Stimulated activated CD8-positive, alpha-beta memory T cell treated with anti-CD3 and anti-CD28 coated beads, Interleukin-15, amount 100 ng/mL, for 24 hours (primary cell): Measurements from ENCODE around the gene STARD4.

ENCODE experiments used
- DNase-seq: peaks from one replicate; pipeline ENCODE4 v3.0.0-alpha.2; 2020; ENCODE audit warnings: low read depth

STARD4 gene, protein sequence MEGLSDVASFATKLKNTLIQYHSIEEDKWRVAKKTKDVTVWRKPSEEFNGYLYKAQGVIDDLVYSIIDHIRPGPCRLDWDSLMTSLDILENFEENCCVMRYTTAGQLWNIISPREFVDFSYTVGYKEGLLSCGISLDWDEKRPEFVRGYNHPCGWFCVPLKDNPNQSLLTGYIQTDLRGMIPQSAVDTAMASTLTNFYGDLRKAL

DNA sequence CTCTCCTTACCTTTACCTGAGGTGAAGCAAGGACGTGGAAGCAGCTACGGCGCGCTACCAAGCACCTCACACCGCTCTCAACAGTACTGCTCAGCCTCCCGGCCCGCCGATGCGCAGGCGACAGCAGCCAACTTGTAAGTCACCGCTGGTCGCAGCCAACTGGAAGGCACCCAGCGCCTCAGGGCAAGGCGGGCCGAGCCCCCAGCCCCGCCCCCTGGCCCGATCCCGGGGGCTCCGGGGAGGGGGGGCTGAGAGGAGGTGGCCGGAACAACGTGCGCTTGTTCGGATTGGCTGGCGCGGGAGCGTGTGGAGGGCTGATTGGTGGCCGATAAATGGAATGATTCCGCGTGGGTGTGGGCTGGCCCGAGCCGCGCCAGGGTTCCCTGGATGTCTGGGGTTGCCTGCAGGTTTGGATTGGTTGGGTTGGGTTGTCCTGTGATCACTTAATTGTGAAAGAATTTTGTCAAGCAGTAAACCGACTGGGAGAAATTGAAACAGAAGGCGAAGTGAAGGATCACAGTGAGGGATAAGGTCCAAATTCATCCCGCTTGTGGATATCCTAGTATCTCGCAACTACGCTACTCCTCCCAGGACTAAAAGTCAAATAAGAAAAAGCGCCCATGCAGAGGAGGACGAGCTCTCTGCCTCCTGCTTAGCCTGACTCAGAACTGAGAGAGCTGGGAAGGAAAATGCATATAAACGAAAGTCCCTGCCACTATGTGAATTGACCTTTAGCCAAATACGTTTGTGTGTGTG is at the start of gene STARD4:
STARD4 (minus strand) TSS at position 161 of the 756 bp plus-strand sequence. CDS start 5,102 bp downstream, outside the sequence.
- peak; percentile 79 for DNase-seq

GRCh38 chr5:111559680-111560079 is 47.3 kb upstream of the STARD4 start:
- DNase-seq = no peak

DNA sequence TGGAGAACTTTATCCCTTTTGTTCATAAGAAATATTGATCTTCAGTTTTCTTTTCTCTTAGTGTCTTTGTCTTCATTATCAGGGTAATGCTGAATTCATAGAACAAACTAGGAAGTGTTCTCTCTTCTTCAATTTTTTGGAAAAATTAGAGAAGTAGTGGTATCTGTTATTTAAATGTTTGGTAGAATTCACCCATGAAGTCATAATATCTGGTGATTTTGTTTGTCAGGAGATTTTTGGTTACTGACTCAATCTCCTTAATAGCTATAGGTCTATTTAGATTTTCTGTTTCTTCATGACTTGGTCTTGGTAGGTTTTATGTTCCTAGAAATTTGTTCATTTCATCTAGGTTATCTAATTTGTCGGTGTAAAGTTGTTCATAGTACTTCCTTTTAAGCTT is 45.4 kb upstream of the STARD4 start:
- no peak for DNase-seq

DNA sequence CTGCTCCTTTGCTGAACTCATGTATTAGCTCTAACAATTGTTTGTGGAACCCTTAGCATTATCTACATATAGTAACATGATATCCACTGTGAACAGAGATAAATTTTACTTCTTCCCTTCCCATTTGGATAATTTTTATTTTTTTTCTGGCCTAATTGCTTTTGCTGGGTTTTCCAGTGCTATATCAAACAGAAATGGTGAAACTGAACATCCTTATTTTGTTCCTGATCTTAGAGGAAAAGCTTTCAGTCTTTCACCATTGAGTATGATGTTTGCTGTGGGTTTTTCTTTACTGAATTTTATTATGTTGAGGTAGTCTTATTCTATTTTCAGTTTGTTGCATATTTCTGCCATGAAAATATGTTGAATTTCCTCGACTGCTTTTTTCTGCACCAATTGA is 44.8 kb upstream of the STARD4 start:
- no peak for DNase-seq

- no peak for DNase-seq
These were observed 44.2 kb upstream of the STARD4 start for GRCh38 chr5:111556501-111556900.

DNA sequence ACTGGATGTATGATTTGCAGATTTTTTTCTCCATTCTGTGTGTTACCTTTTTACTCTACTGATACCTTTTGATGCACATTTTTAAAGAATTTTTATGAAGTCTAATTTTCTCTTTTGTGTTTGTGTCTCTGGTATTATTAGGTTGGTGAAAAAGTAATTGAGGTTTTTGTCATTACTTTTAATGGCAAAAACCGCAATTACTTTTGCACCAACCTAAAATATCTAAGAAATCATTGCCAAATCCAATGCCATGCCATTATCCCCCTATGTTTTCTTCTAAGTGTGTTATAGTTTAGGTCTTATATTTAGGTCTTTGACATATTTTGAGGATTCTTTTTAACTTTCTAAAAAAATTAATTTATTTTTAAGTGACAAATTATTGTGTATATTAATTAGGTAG is 43.4 kb upstream of the STARD4 start:
- DNase-seq = no peak

- no peak for DNase-seq
These were observed 41.5 kb upstream of the STARD4 start for GRCh38 chr5:111553868-111554267.

GRCh38 chr5:111552896-111553295 is 40.6 kb upstream of the STARD4 start:
- no peak for DNase-seq

DNA sequence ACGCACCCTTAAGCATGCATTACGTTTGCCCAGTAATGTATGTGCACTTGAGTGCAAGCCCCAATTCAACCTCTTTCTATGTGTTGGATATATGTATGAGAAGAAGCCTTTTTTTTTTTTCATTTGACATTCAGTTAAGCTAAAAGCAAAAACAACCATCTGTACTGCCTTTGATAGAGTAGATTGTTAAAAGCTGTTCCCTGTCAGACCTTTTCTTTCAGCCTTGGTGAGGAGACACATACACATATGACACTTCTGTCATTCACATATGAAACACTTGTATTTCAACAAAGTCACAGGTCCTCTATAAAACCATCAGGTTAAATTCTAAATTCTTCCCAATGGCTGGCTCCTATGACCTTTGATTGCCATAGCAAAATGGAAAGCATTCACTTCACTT is 40.2 kb upstream of the STARD4 start:
- DNase-seq = no peak

GRCh38 chr5:111551569-111552275 is 39.4 kb upstream of the STARD4 start:
- DNase-seq = no peak

- no peak for DNase-seq
These were observed 38.8 kb upstream of the STARD4 start for GRCh38 chr5:111551161-111551560.

DNA sequence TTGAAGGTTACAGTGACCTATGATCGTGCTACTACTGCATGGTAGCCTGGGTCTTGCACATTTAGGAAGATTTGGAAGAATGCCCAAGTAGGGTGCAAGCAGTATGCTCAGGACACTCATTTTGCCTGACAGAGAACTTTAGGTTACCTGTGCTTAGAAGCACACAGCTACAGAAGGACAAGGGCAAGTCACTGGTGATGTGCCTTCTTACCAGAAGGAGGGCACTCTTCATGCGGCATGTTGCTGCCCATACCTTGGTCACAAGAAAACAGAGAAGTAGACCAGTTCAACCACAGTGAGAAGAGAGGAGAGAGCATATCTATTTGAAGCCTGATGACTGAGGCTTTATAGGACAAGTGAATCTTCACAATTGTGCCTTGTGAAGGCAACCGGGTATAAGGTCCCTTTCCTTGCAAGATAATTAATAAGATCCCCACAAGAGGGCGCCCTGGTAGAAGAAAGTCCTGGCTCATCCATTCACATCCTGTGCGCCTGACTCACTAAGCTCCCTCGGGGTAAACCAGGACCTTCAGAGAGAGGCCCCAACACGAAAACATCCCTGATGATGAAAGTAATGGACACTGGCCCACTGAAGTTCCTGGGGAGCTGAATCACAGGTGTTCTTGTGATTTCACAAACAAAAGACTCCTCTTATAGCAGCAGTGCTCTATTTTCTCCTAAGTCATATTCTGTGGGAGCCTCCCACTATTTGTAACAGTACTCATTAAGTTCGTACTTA is 38.1 kb upstream of the STARD4 start:
- DNase-seq = peak; percentile 32

DNA sequence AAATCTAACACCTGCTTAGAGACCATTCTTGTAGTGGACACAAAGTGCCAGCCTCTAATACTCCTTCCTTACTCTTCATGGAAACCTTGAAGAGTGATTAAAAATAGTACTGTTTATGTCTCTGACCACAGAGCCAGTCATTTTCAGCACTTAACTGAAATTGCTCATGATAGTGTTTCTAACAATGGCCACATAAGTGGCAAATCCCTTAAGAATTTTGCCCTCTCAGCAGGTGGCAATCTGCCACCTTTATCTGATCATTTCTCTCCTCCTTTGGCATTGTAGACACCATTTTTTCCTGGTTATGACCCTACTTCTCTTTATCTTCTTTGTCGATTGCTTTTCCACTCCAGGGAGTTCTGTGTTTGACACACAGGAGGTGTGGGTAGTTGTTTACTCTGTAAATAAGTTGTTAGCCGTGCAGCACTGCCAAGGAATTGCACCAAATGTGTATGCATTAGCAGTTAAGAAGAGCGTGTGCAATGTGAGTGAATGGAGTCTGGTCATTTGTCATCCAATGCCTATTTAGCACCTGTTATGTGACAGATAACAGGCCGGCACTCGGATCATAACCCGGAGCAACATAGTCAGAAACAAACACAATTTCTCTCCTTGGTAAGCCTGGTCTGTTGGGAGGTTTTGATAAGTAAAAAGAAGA is 36.8 kb upstream of the STARD4 start:
- no peak for DNase-seq

DNA sequence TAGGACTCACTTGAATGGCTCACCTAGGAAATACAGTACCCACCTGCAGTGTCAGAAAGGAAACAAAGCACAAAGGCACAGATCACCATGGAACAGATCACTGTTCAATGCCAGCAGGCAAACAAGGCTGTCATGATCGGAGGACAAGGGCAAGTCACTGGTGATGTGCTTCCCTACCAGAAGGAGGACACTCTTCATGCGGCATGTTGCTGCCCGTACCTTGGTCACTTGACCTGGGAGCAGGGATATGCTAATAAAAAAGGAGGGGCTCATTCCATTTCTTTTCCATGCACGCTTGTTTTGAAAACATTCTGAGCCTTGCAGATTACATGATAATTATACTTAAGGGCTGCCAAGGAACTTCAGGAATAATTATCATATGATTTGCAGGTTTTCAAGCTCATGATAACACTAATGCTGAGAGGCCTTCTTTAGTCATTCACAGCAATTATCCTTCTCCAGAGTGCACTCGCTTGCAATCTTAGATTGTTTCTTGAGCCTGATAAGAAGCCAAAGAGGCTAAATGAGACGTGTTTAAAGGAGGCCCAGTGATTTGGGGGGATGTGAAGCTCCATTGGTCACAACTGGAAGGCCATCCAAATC is 36.1 kb upstream of the STARD4 start:
- no peak for DNase-seq

DNA sequence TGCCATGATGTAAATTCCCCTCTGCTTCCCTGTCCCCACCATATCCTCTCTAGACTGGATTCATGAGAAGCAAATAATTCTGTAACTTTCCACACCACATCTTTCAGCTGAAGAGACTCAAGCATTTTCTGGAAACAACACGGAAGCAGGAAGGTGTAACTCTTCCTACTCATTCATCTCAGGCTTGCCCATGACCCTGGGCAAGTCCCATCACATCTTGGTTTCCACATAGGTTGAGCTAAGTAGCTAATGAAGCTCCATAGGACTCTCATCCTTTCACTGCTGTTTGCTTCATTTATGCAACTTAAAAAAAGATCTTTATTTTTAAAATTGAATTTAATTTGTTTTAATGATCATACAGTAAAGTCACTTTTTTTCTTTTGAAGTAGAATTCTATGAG is 32.7 kb upstream of the STARD4 start:
- no peak for DNase-seq

GRCh38 chr5:111537141-111538024 is 25.0 kb upstream of the STARD4 start:
- DNase-seq = no peak

GRCh38 chr5:111535879-111536549 is 23.7 kb upstream of the STARD4 start:
- DNase-seq = no peak

- DNase-seq = no peak
These were observed 20.7 kb upstream of the STARD4 start for GRCh38 chr5:111532886-111533582.

GRCh38 chr5:111530298-111530740 is 18.0 kb upstream of the STARD4 start:
- peak; percentile 13 for DNase-seq
